Right atrium auricular region (tissue), 2 donors: ENCODE results near the gene TFAP2E. TPM values are rescaled to one million over a fixed set of nuclear protein-coding genes. Genes with fewer than 3 reads are reported as not detected.
A peak's percentile ranks its signal among the peaks of the same experiment; 100 is the strongest.

Experiments
- DNase-seq: peaks from one replicate; pipeline ENCODE4 v3.0.0-alpha.2; 2019; ENCODE audit warnings: low spot score
- H3K27ac ChIP-seq, 2 donors: fragments of 200-600 bp; sonication (generic); 1 replicate in 1 of 2; 2 replicates in 1 of 2; pipeline ENCODE4 v1.5.1; 2016 to 2019
- H3K27me3 ChIP-seq, 2 donors: fragments of 200-600 bp; sonication (generic); one replicate each; pipeline versions ENCODE4 v1.5.1 to v1.6.0; 2017 to 2019
- H3K36me3 ChIP-seq: fragments of 200-600 bp; sonication (generic); one replicate; pipeline ENCODE4 v1.5.1; 2016
- H3K4me1 ChIP-seq, 2 donors: fragments of 200-600 bp; sonication (generic); one replicate each; pipeline versions ENCODE4 v1.5.1 to v1.6.0; 2017 to 2019
- H3K4me3 ChIP-seq, 2 donors: fragments of 200-600 bp; sonication (generic); 1 replicate in 1 of 2; 2 replicates in 1 of 2; pipeline ENCODE4 v1.5.1; 2017 to 2019; ENCODE audit warnings: mild to moderate bottlenecking in 1 of 2, moderate library complexity in 1 of 2
- H3K9me3 ChIP-seq, 2 donors: fragments of 200-600 bp; sonication (generic); one replicate each; pipeline ENCODE4 v1.5.1; 2019
- total RNA-seq, 2 donors: library from RNA; depleted of rRNA; stranded (reverse); fragments of >200 nt; gene quantifications; one replicate each; pipeline ENCODE4 v1.1.0, GENCODE V29; 2016
- TF ChIP-seq, protein P1 (sequence below), 2 donors: fragments of 200-600 bp; sonication (generic); IDR thresholded peaks; one replicate each; pipeline ENCODE4 v1.5.1; 2019; ENCODE audit warnings: antibody characterized with exemption in 2 of 2

The TFAP2E gene
- total RNA-seq, 2 donors from 2014 or later = not detected

DNA sequence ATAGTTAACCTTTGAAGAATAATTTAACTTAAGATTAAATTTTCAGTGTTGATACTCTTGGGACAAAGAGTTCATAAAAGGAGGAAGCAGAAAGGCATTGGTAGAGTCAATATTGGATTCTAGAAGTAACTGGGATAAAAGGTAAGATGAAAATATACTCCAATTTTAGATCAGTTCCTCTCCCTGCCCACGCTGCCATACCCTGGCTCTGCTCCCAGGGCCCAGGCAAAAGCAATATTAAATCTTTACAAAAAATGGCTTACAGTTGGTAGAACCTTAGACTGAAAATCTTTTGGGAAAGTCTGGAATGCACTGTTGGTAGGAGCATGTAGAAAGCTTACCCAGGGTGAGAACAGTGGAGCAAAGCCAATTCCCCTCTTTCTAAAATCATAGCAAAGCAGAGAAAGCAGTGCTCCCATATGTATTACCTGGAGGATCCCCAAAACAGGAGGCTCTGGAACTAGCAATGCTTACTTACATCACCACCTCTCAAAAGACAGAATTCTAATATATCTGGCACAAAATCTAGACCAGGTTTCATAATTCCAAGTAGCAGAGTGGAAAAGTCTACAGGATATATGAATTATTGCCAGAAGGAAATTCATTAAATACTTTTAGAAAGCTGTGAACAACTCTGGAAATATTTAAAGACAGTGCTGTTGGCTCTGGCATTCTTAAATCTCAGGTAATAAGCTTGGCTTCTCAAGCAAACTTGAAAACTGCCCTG is 40.5 kb upstream of the TFAP2E start:
- Histone ChIP-seq H3K9me3 (no peaks in the 10 kb centered on the region), H3K4me3 (no peak overlapping the region), H3K27me3 (no peaks in the 10 kb centered on the region), H3K27ac (peak overlapping the region in 1 of 2 donors; percentile 36), H3K36me3 (peaks cover 16% of the 10 kb centered on the region), H3K4me1 (peaks cover 0 to 28% of the 10 kb centered on the region in 2 donors)
- no peak for DNase-seq
- TF ChIP-seq, protein P1, sequence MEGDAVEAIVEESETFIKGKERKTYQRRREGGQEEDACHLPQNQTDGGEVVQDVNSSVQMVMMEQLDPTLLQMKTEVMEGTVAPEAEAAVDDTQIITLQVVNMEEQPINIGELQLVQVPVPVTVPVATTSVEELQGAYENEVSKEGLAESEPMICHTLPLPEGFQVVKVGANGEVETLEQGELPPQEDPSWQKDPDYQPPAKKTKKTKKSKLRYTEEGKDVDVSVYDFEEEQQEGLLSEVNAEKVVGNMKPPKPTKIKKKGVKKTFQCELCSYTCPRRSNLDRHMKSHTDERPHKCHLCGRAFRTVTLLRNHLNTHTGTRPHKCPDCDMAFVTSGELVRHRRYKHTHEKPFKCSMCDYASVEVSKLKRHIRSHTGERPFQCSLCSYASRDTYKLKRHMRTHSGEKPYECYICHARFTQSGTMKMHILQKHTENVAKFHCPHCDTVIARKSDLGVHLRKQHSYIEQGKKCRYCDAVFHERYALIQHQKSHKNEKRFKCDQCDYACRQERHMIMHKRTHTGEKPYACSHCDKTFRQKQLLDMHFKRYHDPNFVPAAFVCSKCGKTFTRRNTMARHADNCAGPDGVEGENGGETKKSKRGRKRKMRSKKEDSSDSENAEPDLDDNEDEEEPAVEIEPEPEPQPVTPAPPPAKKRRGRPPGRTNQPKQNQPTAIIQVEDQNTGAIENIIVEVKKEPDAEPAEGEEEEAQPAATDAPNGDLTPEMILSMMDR (IDR thresholded peaks at IDR 0.05) = no peak

DNA sequence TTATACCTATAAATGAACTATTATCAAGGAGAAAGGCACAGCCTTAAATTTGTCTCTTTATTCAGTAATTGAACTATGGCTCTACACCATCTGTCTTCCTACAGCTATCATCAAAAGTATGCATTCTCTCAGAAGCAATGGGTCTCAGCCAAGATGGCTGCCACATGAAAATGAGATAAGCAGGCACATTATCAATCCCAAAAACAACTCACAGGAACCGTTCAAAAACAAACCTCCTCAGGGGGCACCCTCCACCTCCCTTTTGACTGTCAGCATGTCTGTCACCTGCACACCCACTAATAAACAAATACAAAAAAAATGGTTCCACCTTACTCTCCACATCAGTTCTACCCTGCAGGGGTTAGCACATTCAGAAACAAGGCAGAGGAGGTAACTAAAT is 39.5 kb upstream of the TFAP2E start:
- Histone ChIP-seq H3K27me3 (no peaks in the 10 kb centered on the region), H3K27ac (peak overlapping the region in 1 of 2 donors; percentile 36), H3K4me1 (peaks cover 0 to 33% of the 10 kb centered on the region in 2 donors), H3K9me3 (no peaks in the 10 kb centered on the region), H3K36me3 (peaks cover 16% of the 10 kb centered on the region), H3K4me3 (no peak overlapping the region)
- TF ChIP-seq, protein P1 (IDR thresholded peaks at IDR 0.05) = no peak
- DNase-seq = no peak

DNA sequence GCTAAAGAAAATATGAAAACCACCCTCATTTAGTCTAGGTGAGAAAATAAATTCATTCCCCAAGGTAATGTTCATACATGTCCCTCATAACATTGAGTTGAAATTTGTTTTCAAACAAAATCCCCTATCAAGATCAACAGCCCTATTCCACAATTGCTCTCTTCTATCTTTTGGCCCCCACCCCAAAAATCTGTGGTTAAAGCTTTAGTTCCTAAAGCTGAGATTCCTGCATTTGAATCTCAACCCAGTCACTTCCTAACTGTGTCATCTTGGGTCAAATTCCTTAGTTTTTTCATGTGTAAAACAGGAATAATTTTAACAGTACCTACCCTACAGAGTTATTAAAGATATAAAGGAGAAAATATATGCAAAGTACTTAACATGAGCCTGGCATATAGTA is 37.9 kb upstream of the TFAP2E start:
- peaks cover 0 to 50% of the 10 kb centered on the region in 2 donors for H3K4me1 ChIP-seq
- DNase-seq = no peak
- H3K4me3 ChIP-seq = no peak overlapping the region
- H3K9me3 ChIP-seq = no peaks in the 10 kb centered on the region
- no peaks in the 10 kb centered on the region for H3K27me3 ChIP-seq
- peaks cover 8% of the 10 kb centered on the region for H3K36me3 ChIP-seq
- no peak overlapping the region for H3K27ac ChIP-seq
- TF ChIP-seq, protein P1 (IDR thresholded peaks at IDR 0.05) = no peak

DNA sequence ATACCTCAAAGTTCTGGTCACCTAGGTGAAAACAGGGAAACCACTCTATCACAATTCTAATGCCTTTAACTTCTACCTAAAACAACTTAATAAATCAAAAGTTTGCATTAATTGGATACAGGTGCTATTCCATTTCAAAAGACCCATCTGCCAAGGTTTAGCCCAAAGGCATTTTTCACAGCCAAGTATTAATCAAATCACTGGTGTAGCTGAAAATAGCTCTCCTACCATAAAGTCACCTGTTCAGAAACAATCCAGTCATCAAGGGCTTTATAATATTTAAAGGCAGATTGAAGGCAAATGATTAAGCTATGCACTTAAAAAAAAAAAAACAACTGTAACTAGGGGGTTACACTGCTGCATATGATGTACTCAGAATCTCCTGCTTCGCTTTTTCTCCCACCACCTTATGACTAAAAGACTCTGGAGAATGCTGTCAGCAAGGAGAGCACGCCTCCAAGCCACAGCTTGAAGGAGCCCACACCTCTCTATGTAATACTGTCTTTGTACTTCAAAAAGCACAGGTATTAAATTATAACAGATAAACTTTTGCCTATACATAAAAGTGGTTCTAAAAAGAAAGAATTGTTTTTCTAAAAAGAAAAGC is 36.5 kb upstream of the TFAP2E start:
- H3K27ac ChIP-seq = peak overlapping the region in 1 of 2 donors; percentile 87
- no peaks in the 10 kb centered on the region for H3K9me3 ChIP-seq
- no peak for DNase-seq
- H3K4me1 ChIP-seq = peaks cover 0 to 61% of the 10 kb centered on the region in 2 donors
- TF ChIP-seq, protein P1 (IDR thresholded peaks at IDR 0.05) = no peak
- no peak overlapping the region for H3K4me3 ChIP-seq
- H3K36me3 ChIP-seq = no peaks in the 10 kb centered on the region
- no peaks in the 10 kb centered on the region for H3K27me3 ChIP-seq

DNA sequence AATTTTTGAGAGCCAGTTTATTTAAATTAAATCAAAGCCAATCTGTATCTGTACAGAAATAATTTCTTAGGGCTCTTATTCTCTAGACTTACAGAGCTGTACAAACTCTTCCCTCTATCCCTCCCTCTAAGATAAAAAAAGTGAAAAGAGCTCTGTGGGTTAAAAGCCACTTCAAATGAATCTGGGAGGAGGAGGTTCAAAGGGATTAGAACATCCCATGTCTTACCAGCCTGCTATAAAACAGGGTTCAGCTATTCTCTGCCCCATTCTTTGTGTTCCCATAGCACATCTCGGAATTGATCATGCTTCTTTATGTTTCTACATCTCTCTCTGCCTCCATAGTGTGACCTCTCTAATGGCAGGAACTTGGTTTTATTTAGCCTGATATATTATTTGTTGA is 35.3 kb upstream of the TFAP2E start:
- Histone ChIP-seq H3K36me3 (no peaks in the 10 kb centered on the region), H3K4me3 (peak overlapping the region in 1 of 2 donors; percentile 0), H3K27ac (peak overlapping the region; percentile 22 to 87), H3K9me3 (no peaks in the 10 kb centered on the region), H3K4me1 (peaks cover 0 to 68% of the 10 kb centered on the region in 2 donors), H3K27me3 (no peaks in the 10 kb centered on the region)
- DNase-seq = no peak
- TF ChIP-seq, protein P1 (IDR thresholded peaks at IDR 0.05) = no peak
